ENCODE results near the gene CEACAM7. TPM values are rescaled to one million over a fixed set of nuclear protein-coding genes. Genes with fewer than 3 reads are reported as not detected.
A peak's percentile ranks its signal among the peaks of the same experiment; 100 is the strongest.

The CEACAM7 gene
- total and polyA plus RNA-seq, 10 of the 15 experiments (the other 5 are each of a cell fraction or from before 2014, with no cell fraction given), result not detected

GRCh38 chr19:41701401-41702075, 13.5 kb upstream of the CEACAM7 start:
- no peak for FAIRE-seq
- Histone ChIP-seq H3K9ac (ENCODE audit: control insufficient read depth, insufficient read depth, low read length) (no peak overlapping the region), H3K36me3 (ENCODE audit: control insufficient read depth in 2 of 2, insufficient read depth in 2 of 2, low read length in 1 of 2) (no peaks in the 10 kb centered on the region), H3K4me3 (no peak overlapping the region), H3K79me2 (ENCODE audit: control insufficient read depth, insufficient read depth, low read length) (no peaks in the 10 kb centered on the region), H3K4me2 (ENCODE audit: control insufficient read depth, insufficient read depth) (no peak overlapping the region), H3K27me3 (replicated peaks in 1 of 2; ENCODE audit: control insufficient read depth in 2 of 2, insufficient read depth in 2 of 2, low read length in 1 of 2) (peaks cover 2 to 3% of the 10 kb centered on the region in 2 experiments; a peak in 3 of 4 replicates), H3K9me3 (replicated peaks; ENCODE audit: control insufficient read depth, insufficient read depth, low read length) (no peaks in the 10 kb centered on the region), H2AFZ (ENCODE audit: control insufficient read depth, low read depth, low read length) (no peak overlapping the region), H3K27ac (ENCODE audit: control insufficient read depth, insufficient read depth) (no peak overlapping the region), H4K20me1 (ENCODE audit: control insufficient read depth, insufficient read depth) (no peaks in the 10 kb centered on the region), H3K4me1 (ENCODE audit: control insufficient read depth, insufficient read depth, low read length) (no peaks in the 10 kb centered on the region)
- RAD21 ChIA-PET (ENCODE audit: unreplicated experiment), result interaction anchor here (1.2 kb wide), 1 partner anchor 59 kb away, joined by 3 read pairs; no protein-coding TSS in a partner anchor
- CTCF ChIA-PET, result interaction anchor here (0.8 to 4.7 kb wide), 6 partner anchors 9 to 103 kb away, joined by 3 to 37 read pairs (median 3); no protein-coding TSS in a partner anchor
- WGBS (ENCODE audit: insufficient coverage, insufficient replicate concordance, low lambda C conversion rate, missing lambda C conversion rate), result 14% methylated on average over 10 of the region's 10 CpGs
- no TSS peak for BruUV-seq (replicated peaks)
- TF ChIP-seq JUND (IDR thresholded peaks at IDR 0.05; ENCODE audit: low read depth, low read length), result no peak
- no peak for TF ChIP-seq ZSCAN29 (IDR thresholded peaks at IDR 0.05)
- TF ChIP-seq RAD21 (IDR thresholded peaks at IDR 0.05; ENCODE audit: insufficient read depth, low read depth, low read length), result peak; percentile 42
- TF ChIP-seq CTCF (IDR thresholded peaks at IDR 0.05 in 2 of 3, conservative IDR thresholded peaks at IDR 0.05 in 1 of 3; ENCODE audit: control insufficient read depth in 2 of 3, extremely low read depth in 1 of 3, insufficient read depth in 1 of 3, low read depth in 3 of 3, low read length in 3 of 3), result peak; percentile 45 to 52 (median 51); a peak in 4 of 6 replicates
- TF ChIP-seq SMC3 (IDR thresholded peaks at IDR 0.05; ENCODE audit: borderline replicate concordance, low read length), result peak; percentile 12; the same call in 1 of the 2 replicates
- intact Hi-C loops (cut with micrococcal nuclease; ENCODE audit: unreplicated experiment), result loop anchor here (2.0 kb wide), 1 partner anchor 59 kb away; no protein-coding TSS in a partner anchor
- POLR2A ChIA-PET, result interaction anchor here (0.6 kb wide), 1 partner anchor 497 kb away, joined by 4 read pairs; no protein-coding TSS in a partner anchor
- no peak for ATAC-seq
- no peak for DNase-seq (ENCODE audit: low read depth, low spot score)
- in situ Hi-C loops (cut with MboI), result no loop called here
- SMC1A ChIA-PET (ENCODE audit: uncharacterized antibody, unreplicated experiment), result interaction anchor here (0.5 kb wide), 1 partner anchor 103 kb away, joined by 4 read pairs; no protein-coding TSS in a partner anchor
